ENCODE results near the gene EPB41L4B.
"Not testable (repeated sequence)": the region's sequence is repeated elsewhere in the genome, so short reads cannot be mapped to it uniquely, and the experiment has no call there.

EPB41L4B gene

DNA sequence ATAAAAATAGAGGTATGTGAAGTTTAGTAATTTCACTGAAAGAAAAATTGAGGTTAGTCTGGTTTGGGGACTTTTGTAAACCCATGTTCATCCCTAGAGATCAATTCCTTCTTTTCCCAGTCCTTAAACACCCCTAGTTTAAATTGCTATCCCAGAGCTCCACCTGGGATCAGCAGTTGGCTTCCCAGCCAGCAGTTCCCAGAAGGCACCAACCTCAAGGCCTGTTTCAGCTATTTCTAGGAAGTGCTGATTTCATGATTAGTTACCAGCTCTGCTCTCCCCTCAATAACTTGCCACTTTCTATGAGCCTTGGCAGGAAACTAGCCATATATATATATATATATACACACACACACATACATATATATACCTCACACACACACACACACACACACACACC lies 30.5 kb downstream of the EPB41L4B start:
- H3K36me3 Mint-ChIP-seq = no peaks in the 10 kb centered on the region
- H3K27ac Mint-ChIP-seq = no peak overlapping the region
- no peak overlapping the region for H3K4me3 Mint-ChIP-seq
- H3K4me1 Mint-ChIP-seq = no peaks in the 10 kb centered on the region
- DNase-seq (ENCODE audit: low spot score in 2 of 2) (no peak), ATAC-seq (no peak)
- no peaks in the 10 kb centered on the region for H3K9me3 Mint-ChIP-seq

DNA sequence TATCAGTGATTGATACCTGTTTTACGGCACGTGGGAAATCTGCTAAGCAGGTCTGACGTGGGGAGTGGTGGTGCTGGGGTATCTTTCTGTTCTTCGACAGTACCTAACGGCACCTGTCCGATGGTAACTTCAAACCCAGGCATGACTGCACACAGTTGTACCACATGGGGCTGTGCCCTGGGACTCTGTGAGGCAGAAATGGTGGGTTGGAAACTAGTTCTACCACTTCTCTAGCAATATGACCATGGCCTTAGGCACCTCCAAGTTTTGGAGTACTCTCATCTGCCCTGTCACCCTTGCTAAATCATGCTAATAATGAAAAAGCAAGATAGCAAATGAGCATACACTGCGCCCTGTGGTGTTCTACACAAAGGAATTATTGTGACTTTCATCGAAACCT lies 30.9 kb downstream of the EPB41L4B start:
- Mint-ChIP-seq H3K4me3 (no peak overlapping the region), H3K36me3 (no peaks in the 10 kb centered on the region), H3K4me1 (no peaks in the 10 kb centered on the region), H3K9me3 (no peaks in the 10 kb centered on the region), H3K27ac (no peak overlapping the region)
- ATAC-seq (no peak), DNase-seq (ENCODE audit: low spot score in 2 of 2) (no peak)

DNA sequence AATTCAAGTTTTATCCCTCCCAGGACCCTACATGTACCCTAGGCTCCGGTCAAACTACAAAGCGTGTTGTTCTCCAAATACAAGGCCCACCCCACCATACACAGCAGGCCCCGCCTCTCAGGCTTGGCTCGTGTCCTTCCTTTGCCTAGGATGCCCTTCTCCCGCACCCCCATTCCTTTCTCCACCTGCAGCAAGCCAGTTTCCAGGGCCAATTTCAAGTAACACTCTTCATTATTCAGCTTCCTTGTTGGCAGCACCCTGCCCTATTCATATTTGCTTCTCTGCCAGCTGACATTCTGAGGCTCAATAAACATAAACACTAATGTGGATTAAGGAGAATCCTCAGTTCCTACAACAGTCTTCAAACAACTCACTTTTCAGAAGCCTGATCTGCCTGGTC lies 31.7 kb downstream of the EPB41L4B start:
- Mint-ChIP-seq H3K27ac (no peak overlapping the region), H3K9me3 (no peaks in the 10 kb centered on the region), H3K4me1 (no peaks in the 10 kb centered on the region), H3K36me3 (no peaks in the 10 kb centered on the region), H3K4me3 (no peak overlapping the region)
- no peak for DNase-seq (ENCODE audit: low spot score in 2 of 2)
- no peak for ATAC-seq

DNA sequence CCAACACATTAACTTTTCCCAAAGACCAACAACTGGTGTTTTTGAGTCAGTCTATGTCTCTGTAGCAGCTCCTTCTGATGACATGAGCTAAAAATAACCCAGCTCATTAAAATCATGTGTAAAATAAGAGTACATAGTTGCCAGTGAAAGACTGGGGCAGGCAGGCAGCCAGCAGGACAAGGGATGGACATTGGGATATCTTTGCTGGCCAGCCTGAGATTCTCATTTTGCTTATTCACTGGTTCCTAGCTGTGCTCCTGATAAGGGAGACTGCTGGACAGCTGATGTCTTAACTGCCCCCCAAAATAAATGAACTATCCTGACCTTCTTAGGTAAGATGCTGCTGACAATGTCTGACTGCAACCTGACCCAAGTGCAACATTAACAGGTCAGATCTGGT lies 33.9 kb downstream of the EPB41L4B start:
- ATAC-seq (no peak), DNase-seq (ENCODE audit: low spot score in 2 of 2) (no peak)
- Mint-ChIP-seq H3K36me3 (no peaks in the 10 kb centered on the region), H3K9me3 (no peaks in the 10 kb centered on the region), H3K27ac (no peak overlapping the region), H3K4me1 (no peaks in the 10 kb centered on the region), H3K4me3 (no peak overlapping the region)

DNA sequence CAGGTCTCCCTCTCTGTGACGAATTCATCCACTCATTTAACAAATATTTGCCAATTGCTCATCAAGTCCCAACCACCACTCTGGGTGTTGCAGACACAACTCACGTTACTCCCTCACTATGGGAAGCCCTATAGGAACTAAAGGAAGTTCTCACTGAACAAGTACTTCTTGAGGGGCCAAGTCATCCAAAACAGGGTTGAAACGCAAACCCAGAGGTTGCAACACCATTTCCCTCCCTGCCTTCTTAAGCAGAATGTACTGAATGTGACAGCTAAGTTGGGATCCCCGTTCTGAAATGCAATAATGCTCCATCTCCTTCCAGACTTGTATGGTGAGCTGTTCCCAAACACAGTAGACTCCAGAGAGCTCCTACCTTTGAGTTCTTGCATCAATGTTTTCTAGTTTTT lies 34.3 kb downstream of the EPB41L4B start:
- no peaks in the 10 kb centered on the region for H3K36me3 Mint-ChIP-seq
- ATAC-seq (no peak), DNase-seq (ENCODE audit: low spot score in 2 of 2) (no peak)
- H3K9me3 Mint-ChIP-seq = no peaks in the 10 kb centered on the region
- no peaks in the 10 kb centered on the region for H3K4me1 Mint-ChIP-seq
- no peak overlapping the region for H3K27ac Mint-ChIP-seq
- no peak overlapping the region for H3K4me3 Mint-ChIP-seq

DNA sequence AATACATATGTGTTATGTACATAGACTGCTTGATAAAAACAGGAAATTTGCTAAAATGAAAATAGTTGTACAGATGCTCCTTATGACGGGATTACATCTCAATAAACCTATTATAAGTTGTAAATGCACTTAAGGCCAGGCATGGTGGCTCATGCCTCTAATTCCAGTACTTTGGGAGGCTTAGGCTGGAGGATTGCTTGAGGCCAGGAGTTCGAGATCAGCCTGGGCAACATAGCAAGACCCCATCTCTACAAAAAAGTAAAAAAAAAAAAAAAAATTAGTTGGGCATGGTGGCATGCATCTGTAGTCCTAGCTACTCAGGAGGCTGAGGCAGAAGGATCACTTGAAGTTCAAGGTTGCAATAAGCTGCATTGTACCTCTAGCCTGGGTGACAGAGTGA lies 37.2 kb downstream of the EPB41L4B start:
- H3K4me1 Mint-ChIP-seq; DNase-seq (ENCODE audit: low spot score in 2 of 2); H3K9me3 Mint-ChIP-seq; H3K27ac Mint-ChIP-seq; H3K4me3 Mint-ChIP-seq; ATAC-seq; H3K36me3 Mint-ChIP-seq: not testable (repeated sequence)

DNA sequence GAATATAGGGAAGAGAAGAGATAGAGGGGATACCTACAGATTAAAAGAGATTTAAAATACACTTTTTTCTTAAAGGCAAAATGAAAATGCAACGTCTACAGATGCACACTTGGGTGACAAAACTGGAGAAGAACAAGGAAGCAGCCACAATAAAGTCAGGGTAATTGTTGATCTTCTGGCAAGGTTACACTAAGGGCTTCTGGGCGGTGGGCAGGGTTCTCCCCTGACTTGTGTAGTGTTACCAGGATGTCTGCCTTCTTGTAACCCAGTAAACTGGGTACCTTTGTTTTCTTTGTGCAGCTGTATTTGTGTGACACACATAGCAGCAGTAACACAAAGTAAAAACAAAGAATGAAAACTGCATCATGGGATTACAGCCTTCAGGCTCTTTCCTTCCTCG lies 37.8 kb downstream of the EPB41L4B start:
- H3K4me1 Mint-ChIP-seq = no peaks in the 10 kb centered on the region
- no peaks in the 10 kb centered on the region for H3K36me3 Mint-ChIP-seq
- no peak overlapping the region for H3K4me3 Mint-ChIP-seq
- ATAC-seq (no peak), DNase-seq (ENCODE audit: low spot score in 2 of 2) (no peak)
- no peak overlapping the region for H3K27ac Mint-ChIP-seq
- H3K9me3 Mint-ChIP-seq = no peaks in the 10 kb centered on the region

DNA sequence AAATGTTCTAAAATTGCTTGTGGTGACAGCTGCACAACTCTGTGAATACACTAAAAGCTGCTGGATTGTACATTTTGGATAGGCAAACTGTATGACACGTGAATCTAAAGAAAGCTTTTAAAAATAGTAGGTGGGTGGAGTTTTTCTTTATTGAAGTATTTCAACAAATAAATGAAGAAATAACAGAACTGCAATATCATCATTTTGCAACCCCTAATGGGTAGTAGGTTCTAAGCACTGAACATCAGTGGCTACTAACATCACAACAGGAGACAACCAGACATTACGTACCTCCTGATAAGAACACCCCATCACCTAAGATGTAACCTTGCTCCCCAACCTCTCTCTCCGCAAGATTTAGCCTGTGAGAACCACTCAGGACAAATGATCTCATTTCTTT lies 38.6 kb downstream of the EPB41L4B start:
- H3K4me1 Mint-ChIP-seq = no peaks in the 10 kb centered on the region
- DNase-seq (ENCODE audit: low spot score in 2 of 2) (no peak), ATAC-seq (no peak)
- no peak overlapping the region for H3K27ac Mint-ChIP-seq
- H3K36me3 Mint-ChIP-seq = no peaks in the 10 kb centered on the region
- no peak overlapping the region for H3K4me3 Mint-ChIP-seq
- no peaks in the 10 kb centered on the region for H3K9me3 Mint-ChIP-seq

DNA sequence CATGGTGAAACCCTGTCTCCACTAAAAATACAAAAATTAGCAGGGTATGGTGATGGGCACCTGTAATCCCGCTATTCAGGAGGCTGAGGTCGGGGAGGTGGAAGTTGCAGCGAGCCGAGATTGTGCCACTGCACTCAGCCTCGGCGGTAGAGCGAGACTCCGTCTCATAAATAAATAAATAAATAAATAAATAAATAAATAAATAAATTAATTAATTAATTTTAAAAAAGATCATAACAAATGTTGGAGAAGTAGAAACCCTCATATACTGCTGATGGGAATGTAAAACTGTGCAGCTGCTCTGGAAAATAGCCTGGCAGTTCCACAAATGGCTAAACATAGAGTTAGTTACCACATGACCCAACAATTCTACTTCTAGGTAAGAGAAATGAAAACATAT lies 39.3 kb downstream of the EPB41L4B start:
- no peak for ATAC-seq

DNA sequence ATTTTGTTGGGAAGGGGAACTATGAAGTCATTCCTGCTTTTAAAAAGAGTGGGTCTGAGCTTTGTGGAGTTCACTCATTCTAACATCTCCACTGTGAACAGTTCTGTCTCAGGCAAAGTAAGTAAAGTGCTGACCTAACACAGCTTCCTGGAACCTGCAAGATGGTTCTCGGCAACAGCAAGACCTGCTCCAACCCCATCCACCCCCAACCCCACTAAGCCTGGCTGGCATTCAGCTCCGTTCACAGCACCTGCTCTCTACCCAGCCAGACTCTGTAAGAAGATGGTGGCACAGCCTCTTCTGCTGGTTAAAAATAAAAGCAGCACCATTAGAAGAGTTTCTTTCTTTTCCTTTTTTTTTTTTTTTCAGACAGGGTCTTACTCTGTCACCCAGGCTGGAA lies 42.0 kb downstream of the EPB41L4B start:
- DNase-seq (ENCODE audit: low spot score in 2 of 2) (no peak), ATAC-seq (no peak)
- no peaks in the 10 kb centered on the region for H3K9me3 Mint-ChIP-seq
- no peak overlapping the region for H3K27ac Mint-ChIP-seq
- H3K4me3 Mint-ChIP-seq = no peak overlapping the region
- H3K36me3 Mint-ChIP-seq = no peaks in the 10 kb centered on the region
- H3K4me1 Mint-ChIP-seq = no peaks in the 10 kb centered on the region

More for the DNA sequence above, 39.3 kb downstream of the EPB41L4B start:
- no peaks in the 10 kb centered on the region for H3K9me3 Mint-ChIP-seq
- no peak overlapping the region for H3K27ac Mint-ChIP-seq
- no peak for DNase-seq (ENCODE audit: low spot score in 2 of 2)
- no peak overlapping the region for H3K4me3 Mint-ChIP-seq
- H3K4me1 Mint-ChIP-seq = no peaks in the 10 kb centered on the region
- H3K36me3 Mint-ChIP-seq = no peaks in the 10 kb centered on the region

DNA sequence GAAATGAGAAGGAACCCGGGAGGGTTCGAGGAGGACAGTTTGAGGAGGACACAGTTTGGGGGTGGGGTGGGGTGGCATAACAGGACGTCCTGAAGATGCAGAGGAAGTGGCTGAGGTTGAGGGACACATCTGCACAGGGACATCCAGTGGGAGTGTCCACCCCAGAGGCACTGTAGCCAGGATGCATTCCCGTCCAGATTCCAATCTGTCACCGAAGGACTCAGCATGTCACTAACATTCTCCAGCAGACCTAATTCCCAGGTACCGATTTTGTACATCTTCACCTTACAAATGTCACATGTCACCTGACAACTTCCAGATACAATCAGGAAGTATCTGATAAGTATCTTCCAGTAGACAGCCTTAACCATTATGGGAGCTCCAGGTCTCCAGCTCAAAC lies 42.6 kb downstream of the EPB41L4B start:
- H3K4me3 Mint-ChIP-seq = no peak overlapping the region
- no peaks in the 10 kb centered on the region for H3K36me3 Mint-ChIP-seq
- DNase-seq (ENCODE audit: low spot score in 2 of 2) (no peak), ATAC-seq (no peak)
- H3K4me1 Mint-ChIP-seq = no peaks in the 10 kb centered on the region
- H3K9me3 Mint-ChIP-seq = no peaks in the 10 kb centered on the region
- no peak overlapping the region for H3K27ac Mint-ChIP-seq

DNA sequence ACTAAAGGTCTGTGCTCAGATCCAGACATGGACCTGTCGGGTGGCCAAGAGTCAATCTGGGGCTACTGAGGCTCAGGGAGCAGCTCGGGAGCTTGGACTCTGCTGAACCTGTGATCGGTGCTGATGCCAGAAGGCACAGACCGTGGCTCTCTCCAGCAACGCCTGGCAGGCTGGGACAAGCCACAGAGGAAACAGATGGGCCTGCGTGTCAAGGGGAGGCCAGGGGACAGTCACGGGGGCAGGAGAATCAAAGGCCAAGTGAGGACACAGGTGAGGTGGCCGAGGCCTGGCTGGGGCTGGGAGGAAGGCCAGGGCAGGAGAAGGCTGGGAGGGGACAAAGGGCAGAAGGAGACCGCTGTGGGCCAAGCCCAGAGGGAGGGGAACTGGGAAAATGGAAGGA lies 43.4 kb downstream of the EPB41L4B start:
- DNase-seq (ENCODE audit: low spot score in 2 of 2) (no peak), ATAC-seq (no peak)
- H3K27ac Mint-ChIP-seq = no peak overlapping the region
- H3K4me1 Mint-ChIP-seq = no peaks in the 10 kb centered on the region
- no peaks in the 10 kb centered on the region for H3K36me3 Mint-ChIP-seq
- no peaks in the 10 kb centered on the region for H3K9me3 Mint-ChIP-seq
- H3K4me3 Mint-ChIP-seq = no peak overlapping the region

DNA sequence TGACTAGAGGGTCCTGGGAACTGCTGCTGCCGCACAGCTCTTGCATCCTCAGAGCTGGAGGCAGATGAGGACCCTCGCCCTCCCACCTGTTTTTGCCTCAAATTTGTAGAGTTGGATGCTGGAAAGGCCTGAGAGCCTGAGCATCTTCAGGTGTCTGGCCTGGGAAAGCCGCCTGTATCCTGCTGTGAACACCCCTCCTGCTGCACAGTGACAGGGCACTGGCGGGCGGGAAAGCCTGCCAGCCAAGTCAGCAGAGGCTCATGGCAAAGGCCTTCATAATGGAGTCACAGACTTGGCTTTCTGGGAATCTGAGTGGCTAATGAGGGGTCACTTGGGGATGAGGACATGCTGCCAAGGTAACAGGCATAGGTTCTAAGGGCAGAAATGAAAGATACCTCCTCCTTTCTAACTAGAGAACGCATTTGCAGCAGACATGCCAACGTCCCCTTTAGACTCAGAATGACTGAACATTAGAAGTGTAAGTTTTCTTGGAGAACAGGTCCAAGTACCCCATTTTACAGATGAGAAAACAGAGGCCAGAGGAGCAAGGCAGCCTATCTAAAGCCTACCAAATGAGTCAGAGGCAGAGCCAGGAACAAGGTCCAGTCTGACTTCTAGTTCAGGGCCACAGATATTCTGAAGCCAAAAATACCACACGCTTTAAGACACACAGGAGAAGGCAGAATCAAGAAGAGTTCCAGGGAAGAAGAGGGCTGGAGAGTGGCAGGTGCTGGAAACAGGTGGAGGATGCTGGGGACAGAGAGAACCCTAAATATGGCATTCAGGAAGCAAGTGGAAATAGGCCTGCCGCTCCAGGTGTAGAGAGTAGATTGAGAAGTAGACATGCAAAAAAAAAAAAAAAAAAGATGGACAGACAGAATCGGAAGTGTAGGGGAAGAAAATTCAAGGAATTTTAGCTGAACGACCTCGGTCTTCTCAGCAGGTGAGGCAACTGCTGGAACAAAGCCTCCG lies 44.1 kb downstream of the EPB41L4B start:
- no peak for ATAC-seq
- H3K4me1 Mint-ChIP-seq = no peaks in the 10 kb centered on the region

DNA sequence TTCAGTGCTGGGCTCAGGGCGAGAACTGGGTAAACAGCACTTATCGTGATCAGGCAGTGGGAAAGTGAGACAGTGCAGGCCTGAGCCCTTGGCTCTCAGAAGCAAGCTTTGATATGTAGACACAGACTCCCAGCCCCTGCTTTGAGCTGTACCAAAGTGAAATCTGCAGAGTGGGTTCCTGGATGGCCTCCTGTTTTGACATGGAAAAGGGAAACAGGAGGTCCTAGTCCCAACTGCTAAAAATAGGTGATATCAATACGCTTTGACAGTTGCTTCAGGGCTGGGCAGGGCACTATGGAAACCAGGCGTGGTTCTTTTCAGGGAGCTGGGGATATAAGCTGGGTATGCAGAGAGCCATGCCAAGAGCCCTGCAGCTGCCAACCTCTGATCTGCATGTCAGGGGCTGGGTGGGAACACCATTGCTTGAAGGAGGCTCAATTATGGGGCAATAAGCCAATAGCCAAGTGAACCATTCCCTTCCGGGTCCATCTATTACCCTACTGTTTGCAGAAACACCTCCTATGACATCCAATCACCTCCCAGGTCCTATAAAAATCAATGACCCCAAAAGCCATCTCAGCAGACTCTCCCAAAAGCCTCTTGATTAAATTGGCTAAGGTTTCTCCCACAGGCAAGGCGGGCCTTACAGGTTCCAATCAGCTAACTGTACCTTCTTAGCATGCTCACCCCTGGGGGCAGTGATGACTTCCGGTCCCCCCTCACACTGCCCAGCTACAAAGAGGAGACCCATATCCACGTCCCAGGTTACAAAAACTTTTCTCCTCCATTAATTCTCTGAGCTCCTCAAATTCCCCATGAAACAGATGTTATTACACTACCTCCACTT lies 45.8 kb downstream of the EPB41L4B start:
- Mint-ChIP-seq H3K4me3 (no peak overlapping the region), H3K4me1 (no peaks in the 10 kb centered on the region), H3K27ac (no peak overlapping the region), H3K36me3 (no peaks in the 10 kb centered on the region), H3K9me3 (no peaks in the 10 kb centered on the region)
- ATAC-seq (no peak), DNase-seq (ENCODE audit: low spot score in 2 of 2) (no peak)

More for the DNA sequence above, 44.1 kb downstream of the EPB41L4B start:
- H3K27ac Mint-ChIP-seq = no peak overlapping the region
- H3K4me3 Mint-ChIP-seq = no peak overlapping the region
- no peaks in the 10 kb centered on the region for H3K36me3 Mint-ChIP-seq
- H3K9me3 Mint-ChIP-seq = no peaks in the 10 kb centered on the region
- DNase-seq (ENCODE audit: low spot score in 2 of 2) = no peak

DNA sequence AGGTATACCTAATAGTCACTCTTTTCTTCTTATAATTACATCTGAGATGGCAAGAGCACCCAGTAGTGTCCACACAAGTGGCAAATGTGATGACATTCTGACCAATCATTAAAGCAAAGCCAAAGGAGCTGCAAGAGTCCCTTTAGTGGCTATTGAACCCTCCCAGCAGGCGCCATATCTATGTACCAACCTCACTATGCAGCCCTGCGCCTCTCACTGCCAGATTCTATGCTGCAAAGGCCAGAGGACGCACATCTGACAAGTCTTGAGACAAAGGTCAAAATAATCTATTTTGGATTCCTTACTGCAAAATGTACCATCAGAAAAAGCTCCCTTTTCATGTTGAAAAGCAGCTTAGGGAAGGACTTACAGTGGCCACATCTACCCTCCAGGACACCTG lies 47.0 kb downstream of the EPB41L4B start:
- H3K4me1 Mint-ChIP-seq = no peaks in the 10 kb centered on the region
- H3K9me3 Mint-ChIP-seq = no peaks in the 10 kb centered on the region
- DNase-seq (ENCODE audit: low spot score in 2 of 2) (no peak), ATAC-seq (no peak)
- no peak overlapping the region for H3K27ac Mint-ChIP-seq
- no peak overlapping the region for H3K4me3 Mint-ChIP-seq
- H3K36me3 Mint-ChIP-seq = no peaks in the 10 kb centered on the region

DNA sequence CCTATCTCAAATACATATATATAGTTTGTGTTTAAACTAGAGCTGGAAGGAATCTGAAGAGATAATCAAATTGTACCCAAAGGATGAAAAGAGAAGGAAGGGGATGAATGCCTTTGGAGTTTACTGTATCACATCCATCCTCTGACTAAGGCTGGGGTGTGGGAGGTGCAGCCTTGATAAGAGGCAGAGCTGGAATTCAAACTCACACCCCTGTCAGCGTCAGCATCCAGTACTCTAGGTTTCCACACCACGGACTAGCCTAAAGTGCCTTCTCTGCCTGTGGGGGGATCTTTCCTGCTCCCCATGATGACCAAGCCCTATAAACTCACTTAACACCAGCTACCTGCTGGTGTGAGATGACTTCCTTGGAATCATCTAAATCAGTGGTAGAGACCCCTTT lies 48.1 kb downstream of the EPB41L4B start:
- H3K27ac Mint-ChIP-seq = no peak overlapping the region

More for the DNA sequence above, 48.1 kb downstream of the EPB41L4B start:
- DNase-seq (ENCODE audit: low spot score in 2 of 2) = no peak
- Mint-ChIP-seq H3K4me1 (no peaks in the 10 kb centered on the region), H3K36me3 (no peaks in the 10 kb centered on the region), H3K4me3 (no peak overlapping the region), H3K9me3 (no peaks in the 10 kb centered on the region)
- ATAC-seq = no peak
